Measurements from ENCODE around the gene TMPRSS11E.
A peak's percentile ranks its signal among the peaks of the same experiment; 100 is the strongest.
"Not testable (repeated sequence)": the region's sequence is repeated elsewhere in the genome, so short reads cannot be mapped to it uniquely, and the experiment has no call there.

TMPRSS11E gene

DNA sequence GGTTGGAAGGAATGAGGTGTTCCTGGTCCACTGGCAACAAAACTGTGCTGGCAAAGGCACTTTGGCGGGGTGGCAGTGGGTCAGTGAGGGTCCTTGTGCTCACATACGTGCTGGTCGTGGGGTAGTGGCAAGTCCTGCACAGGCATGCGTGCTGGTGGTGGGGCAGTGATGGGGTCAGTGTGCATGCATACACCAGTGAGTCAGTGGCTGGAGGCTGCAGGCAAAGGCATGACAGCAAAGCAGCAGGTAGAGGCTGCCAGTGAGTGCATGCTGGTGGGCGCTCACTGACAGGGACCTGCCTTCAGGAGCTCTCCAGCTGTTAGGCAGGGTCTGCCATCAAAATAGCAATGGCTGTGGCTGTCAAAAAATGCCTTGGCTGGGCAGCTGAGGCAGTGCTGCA lies 42.1 kb downstream of the TMPRSS11E start:
- TF ChIP-seq, protein P1, sequence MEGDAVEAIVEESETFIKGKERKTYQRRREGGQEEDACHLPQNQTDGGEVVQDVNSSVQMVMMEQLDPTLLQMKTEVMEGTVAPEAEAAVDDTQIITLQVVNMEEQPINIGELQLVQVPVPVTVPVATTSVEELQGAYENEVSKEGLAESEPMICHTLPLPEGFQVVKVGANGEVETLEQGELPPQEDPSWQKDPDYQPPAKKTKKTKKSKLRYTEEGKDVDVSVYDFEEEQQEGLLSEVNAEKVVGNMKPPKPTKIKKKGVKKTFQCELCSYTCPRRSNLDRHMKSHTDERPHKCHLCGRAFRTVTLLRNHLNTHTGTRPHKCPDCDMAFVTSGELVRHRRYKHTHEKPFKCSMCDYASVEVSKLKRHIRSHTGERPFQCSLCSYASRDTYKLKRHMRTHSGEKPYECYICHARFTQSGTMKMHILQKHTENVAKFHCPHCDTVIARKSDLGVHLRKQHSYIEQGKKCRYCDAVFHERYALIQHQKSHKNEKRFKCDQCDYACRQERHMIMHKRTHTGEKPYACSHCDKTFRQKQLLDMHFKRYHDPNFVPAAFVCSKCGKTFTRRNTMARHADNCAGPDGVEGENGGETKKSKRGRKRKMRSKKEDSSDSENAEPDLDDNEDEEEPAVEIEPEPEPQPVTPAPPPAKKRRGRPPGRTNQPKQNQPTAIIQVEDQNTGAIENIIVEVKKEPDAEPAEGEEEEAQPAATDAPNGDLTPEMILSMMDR (IDR thresholded peaks at IDR 0.05; ENCODE audit: insufficient read depth, missing control alignments): no peak
- no peak for FAIRE-seq
- DNase-seq (ENCODE audit: insufficient read length, low spot score): no peak

DNA sequence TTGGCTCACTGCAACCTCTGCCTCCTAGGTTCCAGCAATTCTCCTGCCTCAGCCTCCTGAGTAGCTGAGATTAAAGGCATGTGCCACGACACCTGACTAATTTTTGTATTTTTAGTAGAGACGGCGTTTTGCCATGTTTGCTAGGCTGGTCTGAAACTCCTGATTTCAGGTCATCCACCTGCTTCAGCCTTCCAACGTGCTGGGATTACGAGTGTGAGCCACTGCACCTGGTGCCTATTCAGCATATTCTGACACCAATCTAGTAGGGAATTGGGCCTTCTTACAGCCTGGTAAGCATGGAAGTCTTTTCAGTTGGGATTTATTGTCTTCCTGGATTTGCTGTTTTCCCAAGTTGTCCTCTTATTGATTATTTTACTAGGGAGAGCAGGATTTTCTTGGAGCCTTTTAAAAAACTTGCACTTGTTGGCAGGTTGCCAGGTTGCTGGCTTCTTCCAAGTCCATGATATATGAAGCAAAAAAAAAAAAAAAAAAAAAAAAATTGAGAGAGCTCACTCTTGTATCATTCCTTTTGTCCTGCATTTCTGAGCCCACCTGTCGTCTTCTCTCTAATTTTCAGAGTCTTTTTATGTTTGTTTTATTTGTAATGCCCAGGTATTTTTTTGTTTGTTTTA lies 43.7 kb downstream of the TMPRSS11E start:
- TF ChIP-seq, protein P1 (IDR thresholded peaks at IDR 0.05; ENCODE audit: insufficient read depth, missing control alignments): no peak
- no peak for FAIRE-seq
- no peak for DNase-seq (ENCODE audit: insufficient read length, low spot score)

- FAIRE-seq: no peak
- TF ChIP-seq, protein P1 (IDR thresholded peaks at IDR 0.05; ENCODE audit: insufficient read depth, missing control alignments): no peak
- no peak for DNase-seq (ENCODE audit: insufficient read length, low spot score)
Observed at GRCh38 chr4:68494688-68495087, 47.4 kb downstream of the TMPRSS11E start.

DNA sequence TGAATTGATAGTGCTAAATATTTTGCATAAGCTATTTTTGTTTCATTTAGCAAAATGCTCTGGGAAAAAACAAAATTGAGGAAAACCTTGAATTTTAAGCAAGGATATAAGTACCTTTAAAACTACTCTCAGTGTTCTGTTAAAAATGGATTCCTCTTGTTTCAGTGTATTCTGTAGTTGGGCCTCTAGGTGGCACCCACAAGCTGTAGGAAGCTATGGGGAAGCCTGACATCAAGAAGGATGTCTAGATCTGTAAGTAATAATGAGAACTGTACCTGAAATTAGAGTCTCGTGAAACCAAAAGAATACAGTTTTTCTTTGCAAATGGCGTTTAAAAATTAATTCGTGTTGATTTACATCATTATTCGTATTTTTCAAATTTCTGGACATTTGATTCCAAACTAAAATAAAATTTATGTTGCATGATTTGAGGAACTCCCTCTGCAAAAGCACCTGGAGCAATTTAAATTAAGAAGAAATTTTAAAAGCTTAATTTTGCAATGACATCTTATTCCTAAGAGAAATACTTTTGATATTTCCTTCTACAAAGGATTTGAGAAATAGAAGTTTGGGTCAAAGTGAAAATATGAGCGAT lies 51.2 kb downstream of the TMPRSS11E start:
- FAIRE-seq: peak; percentile 91
- TF ChIP-seq, protein P1 (IDR thresholded peaks at IDR 0.05; ENCODE audit: insufficient read depth, missing control alignments): peak; percentile 93
- no peak for DNase-seq (ENCODE audit: insufficient read length, low spot score)

DNA sequence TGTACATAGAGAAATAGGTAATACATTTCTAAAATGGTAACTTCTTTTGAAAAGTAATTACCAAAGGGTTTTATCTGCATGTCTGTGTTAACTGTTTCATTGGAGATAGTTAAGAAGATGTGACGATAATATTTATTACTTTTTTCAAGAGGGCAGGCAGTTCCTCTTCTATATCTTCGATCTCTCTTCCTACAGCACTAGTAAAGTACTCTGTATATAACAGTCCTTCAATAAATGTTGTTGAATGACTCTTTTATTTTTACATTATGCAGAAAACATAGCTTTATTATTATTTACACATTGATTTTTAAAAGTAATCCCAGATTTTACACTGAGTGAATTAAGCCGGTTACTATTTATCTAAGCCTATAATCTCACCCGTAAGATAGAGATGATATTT lies 51.8 kb downstream of the TMPRSS11E start:
- DNase-seq (ENCODE audit: insufficient read length, low spot score) (no peak), FAIRE-seq (peak; percentile 44)
- TF ChIP-seq, protein P1 (IDR thresholded peaks at IDR 0.05; ENCODE audit: insufficient read depth, missing control alignments): no peak

DNA sequence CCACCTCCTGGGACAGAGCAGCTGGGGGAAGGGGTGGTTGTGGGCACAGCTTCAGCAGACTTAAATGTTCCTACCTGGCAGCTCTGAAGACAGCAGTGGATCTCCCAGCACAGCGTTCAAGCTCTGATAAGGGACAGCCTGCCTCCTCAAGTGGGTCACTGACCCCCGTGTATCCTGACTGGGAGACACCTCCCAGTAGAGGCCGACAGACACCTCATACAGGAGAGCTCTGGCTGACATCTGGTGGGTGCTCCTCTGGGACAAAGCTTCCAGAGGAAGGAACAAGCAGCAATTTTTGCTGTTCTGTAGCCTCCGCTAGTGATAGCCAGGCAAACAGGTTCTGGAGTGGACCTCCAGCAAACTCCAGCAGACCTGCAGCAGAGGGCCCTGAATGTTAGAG lies 56.2 kb downstream of the TMPRSS11E start:
- not testable (repeated sequence) for DNase-seq (ENCODE audit: insufficient read length, low spot score); FAIRE-seq

GRCh38 chr4:68504836-68505235 lies 57.6 kb downstream of the TMPRSS11E start:
- not testable (repeated sequence) for DNase-seq (ENCODE audit: insufficient read length, low spot score); FAIRE-seq

GRCh38 chr4:68505452-68505851 lies 58.2 kb downstream of the TMPRSS11E start:
- not testable (repeated sequence) for FAIRE-seq; DNase-seq (ENCODE audit: insufficient read length, low spot score)

DNA sequence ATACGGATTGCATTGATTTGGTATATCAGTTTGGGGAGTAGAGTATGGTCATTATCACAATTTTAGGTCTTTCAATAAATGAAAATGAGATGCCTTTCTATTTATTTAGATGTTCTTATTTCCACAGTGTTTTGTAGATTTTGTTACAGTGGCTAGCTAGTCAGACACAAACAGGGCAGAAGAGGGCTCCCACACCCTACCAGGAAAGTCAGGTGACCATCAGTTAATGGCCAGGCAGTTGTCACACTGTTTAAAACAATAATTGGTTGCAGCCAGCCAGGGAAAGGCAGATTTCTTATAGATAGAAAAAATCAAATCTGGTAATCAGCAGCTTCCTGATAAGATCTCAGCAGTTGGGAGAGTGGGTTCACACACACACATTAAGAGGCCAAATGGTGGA lies 71.6 kb downstream of the TMPRSS11E start:
- FAIRE-seq: no peak
- TF ChIP-seq, protein P1 (IDR thresholded peaks at IDR 0.05; ENCODE audit: insufficient read depth, missing control alignments): no peak
- DNase-seq (ENCODE audit: insufficient read length, low spot score): no peak
